ENCODE results near the gene RFTN1.

RFTN1 gene

DNA sequence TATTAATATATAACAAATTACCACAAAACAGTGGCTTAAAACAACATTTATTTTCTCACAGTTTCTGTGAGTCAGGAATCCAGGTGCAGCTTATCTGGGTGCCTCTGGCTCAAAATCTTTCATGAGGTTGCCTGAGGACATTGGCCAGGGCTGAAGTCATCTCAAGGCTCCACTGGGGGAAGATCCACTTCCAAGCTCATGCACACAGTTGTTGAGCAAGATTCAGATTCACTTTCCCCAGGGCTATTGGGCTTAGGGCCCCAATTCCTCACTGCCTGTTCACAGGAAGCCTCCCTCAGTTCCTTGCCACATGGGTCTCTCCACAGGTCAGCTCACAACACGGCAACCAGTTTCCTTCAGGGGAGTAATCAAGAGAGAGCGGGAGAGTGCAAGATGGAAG is 35.0 kb downstream of the RFTN1 start:
- Histone ChIP-seq H3K4me3 (no peak overlapping the region), H3K9me3 (no peaks in the 10 kb centered on the region), H3K27ac (no peak overlapping the region), H3K27me3 (no peaks in the 10 kb centered on the region), H3K36me3 (no peaks in the 10 kb centered on the region), H3K4me1 (peaks cover 0 to 55% (median 3%) of the 10 kb centered on the region in 4 donors)
- TF ChIP-seq CTCF (IDR thresholded peaks at IDR 0.05) = no peak
- no peak for DNase-seq
- intact Hi-C loops (cut with DNase I; ENCODE audit: low total_unique reads) = no loop called here

GRCh38 chr3:16477521-16477920 is 36.0 kb downstream of the RFTN1 start:
- peaks cover 0 to 45% (median 3%) of the 10 kb centered on the region in 4 donors for H3K4me1 ChIP-seq
- no peak for TF ChIP-seq CTCF (IDR thresholded peaks at IDR 0.05)
- intact Hi-C loops (cut with DNase I; ENCODE audit: low total_unique reads) = no loop called here
- no peak for DNase-seq
- H3K4me3 ChIP-seq = no peak overlapping the region
- H3K27ac ChIP-seq = no peak overlapping the region
- no peaks in the 10 kb centered on the region for H3K36me3 ChIP-seq
- no peaks in the 10 kb centered on the region for H3K27me3 ChIP-seq
- no peaks in the 10 kb centered on the region for H3K9me3 ChIP-seq

- no peak for DNase-seq
- no peaks in the 10 kb centered on the region for H3K9me3 ChIP-seq
- peaks cover 0 to 40% (median 2%) of the 10 kb centered on the region in 4 donors for H3K4me1 ChIP-seq
- peaks cover 0 to under 1% (median 0%) of the 10 kb centered on the region in 3 donors for H3K36me3 ChIP-seq
- intact Hi-C loops (cut with DNase I; ENCODE audit: low total_unique reads) = no loop called here
- H3K4me3 ChIP-seq = no peak overlapping the region
- H3K27me3 ChIP-seq = no peaks in the 10 kb centered on the region
- no peak overlapping the region for H3K27ac ChIP-seq
- no peak for TF ChIP-seq CTCF (IDR thresholded peaks at IDR 0.05)
These were observed 36.4 kb downstream of the RFTN1 start for GRCh38 chr3:16477056-16477455.

DNA sequence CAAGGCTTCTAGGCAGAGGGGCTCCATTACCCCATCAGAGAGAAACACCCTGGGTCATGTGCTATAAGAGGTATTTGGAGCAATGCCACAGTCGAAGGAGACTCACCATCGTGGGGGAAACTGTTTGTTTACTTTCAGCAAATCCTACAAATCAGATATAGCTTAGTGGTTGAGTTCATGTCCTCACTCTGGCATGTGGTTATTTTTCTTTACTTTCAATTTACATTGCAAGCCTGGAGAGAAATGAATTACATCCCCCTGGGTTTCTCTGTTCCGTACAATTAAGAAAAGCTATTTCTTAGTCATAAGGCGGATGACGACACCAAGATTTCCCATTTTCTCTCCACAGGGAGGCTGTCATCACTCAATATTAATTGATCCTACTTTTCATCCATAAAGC is 36.9 kb downstream of the RFTN1 start:
- no peak overlapping the region for H3K4me3 ChIP-seq
- peaks cover 0 to 5% (median 3%) of the 10 kb centered on the region in 3 donors for H3K36me3 ChIP-seq
- H3K9me3 ChIP-seq = no peaks in the 10 kb centered on the region
- H3K4me1 ChIP-seq = peaks cover 0 to 36% (median 0%) of the 10 kb centered on the region in 4 donors
- TF ChIP-seq CTCF (IDR thresholded peaks at IDR 0.05) = no peak
- H3K27ac ChIP-seq = no peak overlapping the region
- intact Hi-C loops (cut with DNase I; ENCODE audit: low total_unique reads) = no loop called here
- DNase-seq = no peak
- no peaks in the 10 kb centered on the region for H3K27me3 ChIP-seq

DNA sequence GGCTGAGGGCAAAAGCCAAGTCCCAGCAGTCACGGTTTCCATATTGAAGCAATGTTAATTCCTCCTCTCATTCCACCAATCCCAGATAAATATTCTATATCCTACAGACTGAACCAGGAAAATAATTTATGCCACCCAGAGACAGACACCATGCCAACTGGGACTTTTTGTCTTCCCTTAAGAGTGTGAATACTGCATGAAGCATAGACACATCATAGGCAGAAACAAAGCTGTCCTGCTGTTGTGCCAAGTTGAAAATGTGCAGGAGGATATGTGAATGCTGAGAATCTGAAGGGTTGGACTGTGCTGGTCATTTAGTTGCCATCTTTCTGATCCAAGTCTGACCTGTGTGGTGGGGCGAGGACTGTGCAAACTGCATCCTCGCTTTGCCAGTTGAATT is 37.7 kb downstream of the RFTN1 start:
- peaks cover 0 to 11% (median 5%) of the 10 kb centered on the region in 3 donors for H3K36me3 ChIP-seq
- no peak overlapping the region for H3K4me3 ChIP-seq
- H3K9me3 ChIP-seq = peaks cover 0 to 6% (median 0%) of the 10 kb centered on the region in 3 donors
- no peaks in the 10 kb centered on the region for H3K27me3 ChIP-seq
- H3K4me1 ChIP-seq = peaks cover 0 to 27% (median 0%) of the 10 kb centered on the region in 4 donors
- H3K27ac ChIP-seq = no peak overlapping the region
- intact Hi-C loops (cut with DNase I; ENCODE audit: low total_unique reads) = no loop called here
- TF ChIP-seq CTCF (IDR thresholded peaks at IDR 0.05) = no peak
- DNase-seq = no peak

DNA sequence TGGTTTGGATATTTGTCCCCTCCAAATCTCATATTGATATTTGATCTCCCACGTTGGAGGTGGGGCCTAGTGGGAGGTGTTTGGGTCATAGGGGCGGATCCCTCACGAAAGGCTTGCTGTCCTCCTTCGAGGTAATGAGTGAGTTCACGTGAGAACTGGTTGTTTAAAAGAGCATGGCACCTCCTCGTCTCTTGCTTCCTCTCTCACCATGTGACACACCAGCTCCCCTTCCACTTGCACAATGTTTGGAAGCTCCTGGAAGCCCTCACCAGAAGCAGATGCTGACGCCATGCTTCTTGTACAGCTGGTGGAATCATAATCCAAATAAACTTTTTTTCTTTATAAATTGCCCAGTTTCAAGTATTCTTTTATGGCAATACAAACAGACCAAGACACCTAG is 38.6 kb downstream of the RFTN1 start:
- H3K36me3 ChIP-seq = peaks cover 0 to 15% (median 5%) of the 10 kb centered on the region in 3 donors
- H3K4me3 ChIP-seq = no peak overlapping the region
- intact Hi-C loops (cut with DNase I; ENCODE audit: low total_unique reads) = no loop called here
- H3K27me3 ChIP-seq = no peaks in the 10 kb centered on the region
- H3K9me3 ChIP-seq = peaks cover 0 to 15% (median 0%) of the 10 kb centered on the region in 3 donors
- peaks cover 0 to 23% (median 0%) of the 10 kb centered on the region in 4 donors for H3K4me1 ChIP-seq
- DNase-seq = no peak
- no peak for TF ChIP-seq CTCF (IDR thresholded peaks at IDR 0.05)
- H3K27ac ChIP-seq = no peak overlapping the region

Data from tibial artery (tissue), 4 donors.